GM12878 (cell line): Measurements from ENCODE around the gene DLG1.

Source experiments
- RAD51 ChIP-seq: fragments of 450-650 bp; IDR thresholded peaks from 2 replicates; pipeline ENCODE4 v1.6.1; 2016; ENCODE audit warnings: moderate library complexity, mild to moderate bottlenecking, inconsistent platforms
- TCF12 ChIP-seq: IDR thresholded peaks from 2 replicates; pipeline ENCODE4 v1.6.1; 2011; ENCODE audit warnings: low read depth, mild to moderate bottlenecking, low read length
- ZNF24 ChIP-seq: fragments of 450-650 bp; IDR thresholded peaks from 2 replicates; pipeline ENCODE4 v1.6.1; 2017; ENCODE audit warnings: antibody characterized with exemption, mild to moderate bottlenecking
- TF ChIP-seq, protein P1 (sequence below), 3 experiments: IDR thresholded peaks in 2 of 3; conservative IDR thresholded peaks in 1 of 3; 2 replicates each; pipeline ENCODE4 v1.5.1; 2011; ENCODE audit warnings: low read depth in 3 of 3, low read length in 3 of 3, mild to moderate bottlenecking in 3 of 3, control low read depth in 2 of 3, moderate library complexity in 2 of 3, inconsistent platforms in 1 of 3, mixed read lengths in 1 of 3; ENCODE audit not compliant: control insufficient read depth in 2 of 3, insufficient read depth in 1 of 3; ENCODE audit errors: extremely low read depth in 1 of 3
- TF ChIP-seq, protein P2 (sequence below): IDR thresholded peaks from 2 replicates; pipeline ENCODE4 v1.6.1; 2011; ENCODE audit warnings: low read depth, low read length, improper control_type of control experiment, borderline replicate concordance

DNA sequence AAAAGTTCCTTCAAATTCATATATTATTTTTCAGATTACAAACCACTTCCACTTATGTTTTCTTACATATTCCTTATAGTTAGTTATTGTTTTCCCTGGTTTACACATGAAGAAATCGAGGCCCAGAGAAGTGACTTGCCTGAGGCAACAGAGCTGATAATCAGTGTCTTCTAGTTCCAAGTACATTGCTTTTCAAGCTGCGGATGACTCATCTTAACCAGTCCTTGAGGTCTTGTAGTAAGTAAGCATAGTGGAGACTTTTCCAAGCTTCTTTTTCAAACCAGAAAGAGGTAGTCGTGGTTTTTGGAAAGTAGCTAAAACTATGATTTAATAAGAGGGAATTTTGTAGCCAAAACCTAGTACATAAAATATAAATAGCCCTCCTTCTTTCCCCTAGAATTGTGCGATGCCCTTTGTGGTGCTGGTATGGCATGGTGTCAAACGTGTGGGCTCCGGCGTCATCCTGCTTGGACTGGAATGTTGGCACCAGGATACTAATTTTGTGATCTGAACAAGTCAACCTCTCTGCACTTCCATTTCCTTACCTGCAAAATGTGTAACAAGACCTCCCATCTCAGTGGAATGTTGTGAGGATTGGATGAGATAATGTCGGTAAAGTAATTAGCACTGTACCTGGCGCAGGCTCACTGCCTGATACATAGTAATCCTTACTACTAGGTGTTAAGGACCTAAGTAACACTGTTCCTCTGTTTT is 19.0 kb upstream of the DLG1 start:
- TF ChIP-seq RAD51: no peak
- TF ChIP-seq, protein P1, sequence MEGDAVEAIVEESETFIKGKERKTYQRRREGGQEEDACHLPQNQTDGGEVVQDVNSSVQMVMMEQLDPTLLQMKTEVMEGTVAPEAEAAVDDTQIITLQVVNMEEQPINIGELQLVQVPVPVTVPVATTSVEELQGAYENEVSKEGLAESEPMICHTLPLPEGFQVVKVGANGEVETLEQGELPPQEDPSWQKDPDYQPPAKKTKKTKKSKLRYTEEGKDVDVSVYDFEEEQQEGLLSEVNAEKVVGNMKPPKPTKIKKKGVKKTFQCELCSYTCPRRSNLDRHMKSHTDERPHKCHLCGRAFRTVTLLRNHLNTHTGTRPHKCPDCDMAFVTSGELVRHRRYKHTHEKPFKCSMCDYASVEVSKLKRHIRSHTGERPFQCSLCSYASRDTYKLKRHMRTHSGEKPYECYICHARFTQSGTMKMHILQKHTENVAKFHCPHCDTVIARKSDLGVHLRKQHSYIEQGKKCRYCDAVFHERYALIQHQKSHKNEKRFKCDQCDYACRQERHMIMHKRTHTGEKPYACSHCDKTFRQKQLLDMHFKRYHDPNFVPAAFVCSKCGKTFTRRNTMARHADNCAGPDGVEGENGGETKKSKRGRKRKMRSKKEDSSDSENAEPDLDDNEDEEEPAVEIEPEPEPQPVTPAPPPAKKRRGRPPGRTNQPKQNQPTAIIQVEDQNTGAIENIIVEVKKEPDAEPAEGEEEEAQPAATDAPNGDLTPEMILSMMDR (IDR thresholded peaks at IDR 0.05 in 2 of 3, conservative IDR thresholded peaks at IDR 0.05 in 1 of 3; ENCODE audit: control insufficient read depth in 2 of 3, extremely low read depth in 1 of 3, insufficient read depth in 1 of 3, low read depth in 3 of 3, low read length in 3 of 3): no peak
- TF ChIP-seq TCF12: no peak
- TF ChIP-seq ZNF24: no peak
- TF ChIP-seq, protein P2, sequence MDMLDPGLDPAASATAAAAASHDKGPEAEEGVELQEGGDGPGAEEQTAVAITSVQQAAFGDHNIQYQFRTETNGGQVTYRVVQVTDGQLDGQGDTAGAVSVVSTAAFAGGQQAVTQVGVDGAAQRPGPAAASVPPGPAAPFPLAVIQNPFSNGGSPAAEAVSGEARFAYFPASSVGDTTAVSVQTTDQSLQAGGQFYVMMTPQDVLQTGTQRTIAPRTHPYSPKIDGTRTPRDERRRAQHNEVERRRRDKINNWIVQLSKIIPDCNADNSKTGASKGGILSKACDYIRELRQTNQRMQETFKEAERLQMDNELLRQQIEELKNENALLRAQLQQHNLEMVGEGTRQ: no peak
